Astrocyte of the cerebellum (primary cell): ENCODE measurements around the gene GP1BB.

Source experiments
- DNase-seq: peaks from one replicate; pipeline ENCODE4 v3.0.0-alpha.2; 2011; ENCODE audit warnings: low read depth
- H3K4me3 ChIP-seq: 2 replicates; pipeline ENCODE4 v1.5.1; 2011; ENCODE audit warnings: mild to moderate bottlenecking, low read depth, low read length, moderate library complexity
- in situ Hi-C: cut with HindIII; loops from 2 replicates; pipeline ENCODE4 v1.10.0; 2017; ENCODE audit warnings: low sequenced_read_pairs
- TF ChIP-seq, protein P1 (sequence below): IDR thresholded peaks from 2 replicates; pipeline ENCODE4 v1.5.1; 2012; ENCODE audit warnings: low read length, low read depth, moderate library complexity, mild to moderate bottlenecking; ENCODE audit errors: missing control alignments

The GP1BB gene

GRCh38 chr22:19715188-19715930 is 8.0 kb upstream of the GP1BB start:
- peak overlapping the region; percentile 57 for H3K4me3 ChIP-seq
- in situ Hi-C loops = no loop called here
- TF ChIP-seq, protein P1, sequence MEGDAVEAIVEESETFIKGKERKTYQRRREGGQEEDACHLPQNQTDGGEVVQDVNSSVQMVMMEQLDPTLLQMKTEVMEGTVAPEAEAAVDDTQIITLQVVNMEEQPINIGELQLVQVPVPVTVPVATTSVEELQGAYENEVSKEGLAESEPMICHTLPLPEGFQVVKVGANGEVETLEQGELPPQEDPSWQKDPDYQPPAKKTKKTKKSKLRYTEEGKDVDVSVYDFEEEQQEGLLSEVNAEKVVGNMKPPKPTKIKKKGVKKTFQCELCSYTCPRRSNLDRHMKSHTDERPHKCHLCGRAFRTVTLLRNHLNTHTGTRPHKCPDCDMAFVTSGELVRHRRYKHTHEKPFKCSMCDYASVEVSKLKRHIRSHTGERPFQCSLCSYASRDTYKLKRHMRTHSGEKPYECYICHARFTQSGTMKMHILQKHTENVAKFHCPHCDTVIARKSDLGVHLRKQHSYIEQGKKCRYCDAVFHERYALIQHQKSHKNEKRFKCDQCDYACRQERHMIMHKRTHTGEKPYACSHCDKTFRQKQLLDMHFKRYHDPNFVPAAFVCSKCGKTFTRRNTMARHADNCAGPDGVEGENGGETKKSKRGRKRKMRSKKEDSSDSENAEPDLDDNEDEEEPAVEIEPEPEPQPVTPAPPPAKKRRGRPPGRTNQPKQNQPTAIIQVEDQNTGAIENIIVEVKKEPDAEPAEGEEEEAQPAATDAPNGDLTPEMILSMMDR = no peak
- DNase-seq = no peak

DNA sequence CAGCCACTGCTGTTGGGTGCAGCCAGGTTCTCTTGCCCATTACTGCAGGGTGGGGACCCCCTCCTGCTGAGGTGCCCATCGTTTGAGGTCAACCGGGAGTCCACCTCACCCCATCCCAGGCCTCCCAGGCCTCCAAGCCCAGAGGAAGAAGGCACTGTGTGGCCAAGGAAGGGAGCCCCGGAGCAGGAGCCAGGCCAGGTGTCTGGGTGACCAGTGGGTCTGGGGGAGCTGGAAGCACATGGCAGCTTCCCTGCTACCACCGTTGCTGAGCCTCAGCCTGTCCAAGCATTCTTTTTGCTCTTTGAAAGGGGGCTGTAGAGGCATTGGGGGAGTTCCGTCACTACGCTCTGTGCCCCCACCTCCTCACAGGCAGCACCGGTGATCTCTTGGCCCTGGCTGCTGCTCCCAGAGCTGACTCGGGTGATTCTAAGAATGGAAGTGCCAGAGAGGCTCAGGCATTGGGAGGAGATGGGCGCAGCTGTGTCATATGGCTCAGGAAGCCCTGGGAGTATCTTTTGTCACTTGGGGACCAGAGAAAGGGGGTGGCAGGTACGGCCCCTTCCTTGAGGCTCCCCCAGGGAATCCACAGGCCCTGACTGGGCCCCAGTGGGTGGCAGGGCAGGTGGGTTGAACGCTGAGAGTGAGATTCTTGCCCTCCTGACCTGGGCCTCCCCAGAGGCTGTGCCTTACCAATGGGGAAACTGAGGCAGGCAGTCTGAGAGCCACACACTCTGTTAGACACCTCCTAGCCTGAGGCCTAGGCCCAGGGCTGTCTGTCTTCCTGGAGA is 7.1 kb upstream of the GP1BB start:
- DNase-seq = no peak
- TF ChIP-seq, protein P1 = no peak
- in situ Hi-C loops = no loop called here
- no peak overlapping the region for H3K4me3 ChIP-seq

GRCh38 chr22:19716829-19717105 is 6.6 kb upstream of the GP1BB start:
- TF ChIP-seq, protein P1 = no peak
- in situ Hi-C loops = no loop called here
- no peak overlapping the region for H3K4me3 ChIP-seq
- no peak for DNase-seq

DNA sequence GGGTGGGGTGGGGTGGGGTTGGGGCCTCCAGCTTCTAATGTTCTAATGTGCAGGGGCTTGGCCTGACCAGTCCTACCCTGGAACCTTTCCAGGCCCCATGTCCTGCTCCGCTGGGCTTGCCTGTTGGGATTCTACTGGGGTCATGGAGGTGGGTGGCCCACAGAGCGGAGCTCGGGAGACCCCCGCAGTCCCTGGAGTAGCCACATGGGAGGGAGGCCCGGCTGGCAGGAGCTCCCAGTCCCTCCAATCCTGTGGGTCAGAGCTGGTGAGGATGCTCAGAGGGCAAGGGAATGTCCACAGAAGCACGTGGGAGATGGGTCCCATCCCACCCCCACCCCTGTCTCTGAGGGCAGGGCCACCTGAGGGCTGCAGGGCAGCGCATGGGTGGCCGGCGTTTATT is 6.2 kb upstream of the GP1BB start:
- no peak for DNase-seq
- no peak overlapping the region for H3K4me3 ChIP-seq
- TF ChIP-seq, protein P1 = no peak
- in situ Hi-C loops = no loop called here

DNA sequence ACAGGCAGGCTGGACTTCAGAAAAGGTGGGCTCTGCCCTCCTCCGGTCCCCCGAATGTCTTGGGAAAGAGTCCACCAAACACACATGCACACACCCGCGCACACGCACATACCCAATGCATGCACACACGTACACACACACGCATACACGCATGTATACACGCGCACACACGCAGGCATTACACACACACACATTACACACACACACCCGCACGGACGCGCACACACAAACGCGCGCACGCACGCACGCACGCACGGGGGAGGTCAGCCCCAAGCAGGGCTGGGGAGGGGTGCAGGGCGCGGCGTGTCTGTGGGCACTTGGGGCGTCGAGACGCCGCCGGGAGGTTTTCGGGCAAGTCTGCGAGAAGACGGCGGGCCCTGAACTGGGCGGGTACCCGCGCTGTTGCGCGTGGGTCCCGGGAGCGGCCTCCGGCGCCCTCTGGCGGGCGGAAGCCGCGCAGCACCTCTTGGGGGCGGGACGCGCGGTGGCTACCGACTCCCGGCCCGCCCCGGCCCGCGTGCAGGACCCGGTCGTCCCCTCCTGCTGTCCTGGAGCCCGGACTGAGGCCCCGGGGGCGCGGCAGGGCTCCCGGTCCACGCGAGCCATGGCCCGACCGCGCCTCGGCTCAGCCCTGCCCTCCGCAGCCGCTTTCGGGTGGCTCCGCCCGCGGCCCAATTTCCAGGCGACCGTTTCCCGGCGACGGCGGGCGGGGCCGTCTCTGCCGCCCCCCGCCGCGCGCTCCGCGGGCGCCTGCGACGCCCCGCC is 5.5 kb upstream of the GP1BB start:
- TF ChIP-seq, protein P1 = peak; percentile 59
- no peak for DNase-seq
- in situ Hi-C loops = no loop called here
- peak overlapping the region; percentile 44 for H3K4me3 ChIP-seq

DNA sequence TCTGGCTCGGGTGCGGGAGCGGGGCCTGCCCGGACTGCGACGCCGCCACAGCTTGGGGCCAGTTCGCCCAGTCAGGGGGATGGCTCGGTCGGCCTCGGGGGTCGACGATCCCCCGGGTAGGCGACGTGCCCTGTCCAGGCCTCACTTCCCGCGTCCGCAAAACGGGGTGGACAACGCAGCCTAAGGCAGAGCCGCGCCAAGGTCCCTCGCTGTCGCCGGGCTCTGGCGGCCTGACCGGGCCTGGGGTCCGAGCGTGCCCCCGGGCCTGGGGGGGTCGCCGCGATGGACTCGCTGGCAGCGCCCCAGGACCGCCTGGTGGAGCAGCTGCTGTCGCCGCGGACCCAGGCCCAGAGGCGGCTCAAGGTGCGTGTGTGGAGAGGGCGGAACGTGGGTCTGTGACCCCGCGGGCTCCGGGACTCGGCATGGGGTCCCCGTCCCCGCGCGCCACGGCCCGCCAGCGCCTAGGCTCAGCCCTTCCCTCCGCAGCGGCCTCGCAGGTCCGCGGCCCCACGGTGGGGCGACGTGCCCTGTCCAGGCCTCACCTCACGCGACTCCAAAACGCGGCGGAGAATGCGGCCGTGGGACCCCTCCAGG is 4.8 kb upstream of the GP1BB start:
- DNase-seq = no peak
- in situ Hi-C loops = no loop called here
- TF ChIP-seq, protein P1 = no peak
- peak overlapping the region; percentile 44 for H3K4me3 ChIP-seq
